Neural cell (in vitro differentiated cells): ENCODE data around the gene GNAQ.

Experiments used
- CTCF ChIP-seq: fragments of 450-650 bp; IDR thresholded peaks from 2 replicates; pipeline ENCODE4 v1.5.1; 2014; ENCODE audit warnings: antibody characterized with exemption, mild to moderate bottlenecking, moderate library complexity; ENCODE audit not compliant: poor library complexity, severe bottlenecking
- EP300 ChIP-seq: fragments of 450-650 bp; conservative IDR thresholded peaks from 2 replicates; pipeline ENCODE4 v1.6.1; 2014; ENCODE audit warnings: antibody characterized with exemption, mild to moderate bottlenecking, moderate library complexity; ENCODE audit not compliant: poor library complexity, severe bottlenecking
- POLR2AphosphoS5 ChIP-seq: IDR thresholded peaks from 2 replicates; pipeline ENCODE4 v1.6.1; 2012
- TAF1 ChIP-seq: IDR thresholded peaks from 2 replicates; pipeline ENCODE4 v1.6.1; 2012; ENCODE audit warnings: low read depth
- TF ChIP-seq, protein P1 (sequence below): IDR thresholded peaks from 2 replicates; pipeline ENCODE4 v1.6.1; 2012; ENCODE audit warnings: borderline replicate concordance

DNA sequence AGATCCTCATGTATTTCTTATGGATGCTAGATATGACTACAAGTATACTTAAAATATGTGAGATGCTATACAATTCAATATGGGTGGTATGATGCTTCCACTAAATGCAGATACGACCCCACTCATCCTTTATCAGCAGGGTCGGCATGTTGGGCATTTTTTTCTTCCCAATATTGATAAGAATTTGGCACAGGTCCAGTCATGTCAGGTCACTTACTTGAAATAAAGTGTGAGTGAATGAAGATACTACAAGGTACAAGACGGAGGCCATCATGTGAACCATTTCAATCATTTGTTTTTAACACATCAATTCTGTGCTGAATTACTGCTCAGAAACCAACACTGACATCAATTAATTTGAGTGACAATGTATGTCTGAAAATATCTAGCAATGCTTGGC lies 236.6 kb downstream of the GNAQ start:
- TF ChIP-seq TAF1 (no peak), CTCF (no peak), POLR2AphosphoS5 (no peak), EP300 (no peak)
- TF ChIP-seq, protein P1, sequence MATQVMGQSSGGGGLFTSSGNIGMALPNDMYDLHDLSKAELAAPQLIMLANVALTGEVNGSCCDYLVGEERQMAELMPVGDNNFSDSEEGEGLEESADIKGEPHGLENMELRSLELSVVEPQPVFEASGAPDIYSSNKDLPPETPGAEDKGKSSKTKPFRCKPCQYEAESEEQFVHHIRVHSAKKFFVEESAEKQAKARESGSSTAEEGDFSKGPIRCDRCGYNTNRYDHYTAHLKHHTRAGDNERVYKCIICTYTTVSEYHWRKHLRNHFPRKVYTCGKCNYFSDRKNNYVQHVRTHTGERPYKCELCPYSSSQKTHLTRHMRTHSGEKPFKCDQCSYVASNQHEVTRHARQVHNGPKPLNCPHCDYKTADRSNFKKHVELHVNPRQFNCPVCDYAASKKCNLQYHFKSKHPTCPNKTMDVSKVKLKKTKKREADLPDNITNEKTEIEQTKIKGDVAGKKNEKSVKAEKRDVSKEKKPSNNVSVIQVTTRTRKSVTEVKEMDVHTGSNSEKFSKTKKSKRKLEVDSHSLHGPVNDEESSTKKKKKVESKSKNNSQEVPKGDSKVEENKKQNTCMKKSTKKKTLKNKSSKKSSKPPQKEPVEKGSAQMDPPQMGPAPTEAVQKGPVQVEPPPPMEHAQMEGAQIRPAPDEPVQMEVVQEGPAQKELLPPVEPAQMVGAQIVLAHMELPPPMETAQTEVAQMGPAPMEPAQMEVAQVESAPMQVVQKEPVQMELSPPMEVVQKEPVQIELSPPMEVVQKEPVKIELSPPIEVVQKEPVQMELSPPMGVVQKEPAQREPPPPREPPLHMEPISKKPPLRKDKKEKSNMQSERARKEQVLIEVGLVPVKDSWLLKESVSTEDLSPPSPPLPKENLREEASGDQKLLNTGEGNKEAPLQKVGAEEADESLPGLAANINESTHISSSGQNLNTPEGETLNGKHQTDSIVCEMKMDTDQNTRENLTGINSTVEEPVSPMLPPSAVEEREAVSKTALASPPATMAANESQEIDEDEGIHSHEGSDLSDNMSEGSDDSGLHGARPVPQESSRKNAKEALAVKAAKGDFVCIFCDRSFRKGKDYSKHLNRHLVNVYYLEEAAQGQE: no peak
